HepG2 (cell line): ENCODE data around the gene MX2. TPM values are rescaled to one million over a fixed set of nuclear protein-coding genes. Genes with fewer than 3 reads are reported as not detected.

ENCODE experiments used
- ATAC-seq: fragments of 200-7000 bp; cut with Tn5 transposase; 3 replicates; pipeline ENCODE4 v1.9.1; 2020; ENCODE audit warnings: mild to moderate bottlenecking, moderate library complexity
- BruUV-seq: library from RNA; stranded (reverse); fragments of 400-500 nt; replicated peaks from 2 replicates; lab custom pipeline; 2021; lab: Mats Ljungman, UMichigan
- CTCF ChIA-PET: fragments of 300-600 bp; formaldehyde crosslinking; extraction: SDS; loops from one replicate; lab custom pipeline; 2021; ENCODE audit warnings: low total read pairs, inconsistent platforms, low intra/inter-chr PET ratio; lab: Yijun Ruan, JAX
- POLR2A ChIA-PET: fragments of 350-600 bp; sonication (Branson Sonifier 250); formaldehyde crosslinking; loops from one replicate; lab custom pipeline; 2020; ENCODE audit warnings: antibody characterized with exemption, inconsistent platforms; lab: Yijun Ruan, JAX
- DNase-seq: peaks from one replicate; pipeline ENCODE4 v3.0.0-alpha.2; 2015; ENCODE audit warnings: low spot score
- FAIRE-seq: peaks from 3 replicates; lab custom pipeline; 2011; peaks lifted over from hg19 to GRCh38; lab: Jason Lieb, UNC
- H2AFZ ChIP-seq: one replicate; pipeline ENCODE4 v1.6.1; 2011; ENCODE audit warnings: low read length, inconsistent platforms
- H3K27ac ChIP-seq: fragments of 300-600 bp; 3 replicates; pipeline ENCODE4 v1.8.0; 2011; ENCODE audit warnings: mixed run types, mild to moderate bottlenecking, mixed read lengths, low read length, inconsistent platforms; ENCODE audit not compliant: insufficient read depth; ENCODE audit errors: extremely low read length
- H3K27me3 ChIP-seq, 2 experiments: fragments of 200-600 bp in 1 of 2; 2 replicates in 1 of 2; 3 replicates in 1 of 2; pipeline versions ENCODE4 v1.6.0 to v1.8.0; 2011; ENCODE audit warnings: low read length in 2 of 2, mild to moderate bottlenecking in 2 of 2, moderate library complexity in 2 of 2, inconsistent platforms in 1 of 2; ENCODE audit not compliant: insufficient read depth in 2 of 2, control insufficient read depth in 1 of 2
- H3K36me3 ChIP-seq, 2 experiments: fragments of 200-600 bp in 1 of 2; replicated peaks in 1 of 2; 2 replicates in 1 of 2; 3 replicates in 1 of 2; pipeline versions ENCODE4 v1.5.1 to v1.8.0; 2011; ENCODE audit warnings: low read length in 2 of 2, inconsistent platforms in 1 of 2; ENCODE audit not compliant: insufficient read depth in 2 of 2, control insufficient read depth in 1 of 2
- H3K4me1 ChIP-seq: 2 replicates; pipeline ENCODE4 v1.5.1; 2012; ENCODE audit warnings: low read length, inconsistent platforms; ENCODE audit not compliant: insufficient read depth
- H3K4me2 ChIP-seq: 2 replicates; pipeline ENCODE4 v1.6.0; 2011; ENCODE audit warnings: low read depth, low read length, inconsistent platforms
- H3K4me3 ChIP-seq, 3 experiments: fragments of 200-600 bp in 1 of 3; sonication (generic), shearing (Covaris generic) in 1 of 3; replicated peaks in 1 of 3; 2 replicates each; pipeline ENCODE4 v1.5.1; 2011 to 2016; ENCODE audit warnings: low read length in 3 of 3, inconsistent platforms in 2 of 3, low read depth in 2 of 3, mild to moderate bottlenecking in 2 of 3, control low read depth in 1 of 3, mixed read lengths in 1 of 3; ENCODE audit not compliant: insufficient read depth in 1 of 3
- H3K79me2 ChIP-seq: one replicate; pipeline ENCODE4 v1.6.1; 2011; ENCODE audit warnings: low read length, inconsistent platforms; ENCODE audit not compliant: insufficient read depth
- H3K9ac ChIP-seq: 2 replicates; pipeline ENCODE4 v1.6.0; 2011; ENCODE audit warnings: mild to moderate bottlenecking, low read depth, low read length, inconsistent platforms; ENCODE audit not compliant: insufficient read depth
- H3K9me3 ChIP-seq: 2 replicates; pipeline ENCODE4 v1.5.1; 2012; ENCODE audit warnings: mild to moderate bottlenecking, low read length
- H4K20me1 ChIP-seq: 2 replicates; pipeline ENCODE4 v1.6.0; 2011; ENCODE audit warnings: inconsistent platforms, mild to moderate bottlenecking, low read length, moderate library complexity; ENCODE audit not compliant: insufficient read depth
- ETV5 ChIP-seq: IDR thresholded peaks from 2 replicates; pipeline ENCODE4 v1.6.1; 2018; ENCODE audit warnings: missing biosample characterization, missing genetic modification reagents, inconsistent platforms, borderline replicate concordance
- MBD4 ChIP-seq: IDR thresholded peaks from 2 replicates; pipeline ENCODE4 v1.6.1; 2012; ENCODE audit warnings: low read length, inconsistent platforms, borderline replicate concordance
- MEIS1 ChIP-seq: sonication (generic); formaldehyde crosslinking; IDR thresholded peaks from 2 replicates; pipeline ENCODE4 v1.9.0; 2021; ENCODE audit warnings: mild to moderate bottlenecking, missing genetic modification reagents, moderate library complexity, borderline replicate concordance
- SRF ChIP-seq: IDR thresholded peaks from 2 replicates; pipeline ENCODE4 v1.6.1; 2011; ENCODE audit warnings: mild to moderate bottlenecking, low read depth, low read length, moderate library complexity
- ZNF510 ChIP-seq: sonication (generic); formaldehyde crosslinking; IDR thresholded peaks from 2 replicates; pipeline ENCODE4 v1.4.0; 2020; ENCODE audit warnings: low read depth, mild to moderate bottlenecking, missing genetic modification reagents
- ZNF589 ChIP-seq: sonication (generic); formaldehyde crosslinking; conservative IDR thresholded peaks from 2 replicates; pipeline ENCODE4 v1.8.0; 2022; ENCODE audit warnings: mild to moderate bottlenecking, moderate library complexity, missing genetic modification reagents
- ZNF615 ChIP-seq: sonication (generic); formaldehyde crosslinking; IDR thresholded peaks from 2 replicates; pipeline ENCODE4 v1.5.0; 2020; ENCODE audit warnings: mild to moderate bottlenecking, missing genetic modification reagents, borderline replicate concordance
- WGBS: methylation state at CpG from one replicate; pipeline ENCODE4 v1.1.6; 2017; ENCODE audit warnings: low lambda C conversion rate; 5-methylcytosine and 5-hydroxymethylcytosine counted together
- in situ Hi-C: cut with HindIII; loops from 2 replicates; pipeline ENCODE4 v1.10.0; 2017; ENCODE audit warnings: low pct_unique_long_range_greater_than_20kb; ENCODE audit not compliant: extremely low pct_ligation_motif_present
- intact Hi-C: fragments of 100-400 bp; cut with micrococcal nuclease; formaldehyde crosslinking; loops from one replicate; pipeline ENCODE4 v1.10.0; 2022; ENCODE audit not compliant: unreplicated experiment
- polyA plus RNA-seq, 8 experiments: library from polyadenylated mRNA; depleted of rRNA in 3 of 8; stranded (reverse) in 7 of 8; unstranded in 1 of 8; fragments of >200 nt; fragmentation: Illumina TruSeq in 4 of 8; extraction: Trizol in 4 of 8; gene quantifications; 2 replicates each; pipeline versions ENCODE4 v1.2.1 to v1.2.3, GENCODE V29; 2011 to 2016; ENCODE audit warnings: low read depth in 4 of 8, missing spikeins in 1 of 8, mixed read lengths in 1 of 8; ENCODE audit not compliant: insufficient read depth in 1 of 8
- total RNA-seq, 5 experiments: library from RNA; depleted of rRNA; stranded (reverse); fragments of >200 nt; fragmentation: Illumina TruSeq; extraction: Trizol; gene quantifications; 2 replicates each; pipeline ENCODE4 v1.2.3, GENCODE V29; 2016; ENCODE audit warnings: low read depth in 1 of 5
- TF ChIP-seq, protein P1 (sequence below): sonication (generic); formaldehyde crosslinking; IDR thresholded peaks from 2 replicates; pipeline ENCODE4 v1.8.0; 2022; ENCODE audit warnings: low read depth, missing genetic modification reagents
- TF ChIP-seq, protein P2 (sequence below): conservative IDR thresholded peaks from 2 replicates; pipeline ENCODE4 v1.6.1; 2018; ENCODE audit warnings: missing genetic modification reagents
- TF ChIP-seq, protein P3 (sequence below): sonication (generic); formaldehyde crosslinking; IDR thresholded peaks from 2 replicates; pipeline ENCODE4 v1.4.0; 2020; ENCODE audit warnings: missing genetic modification reagents

The MX2 gene
- total and polyA plus RNA-seq, 2 of the 13 experiments (the other 11 are each of a cell fraction or from before 2014, with no cell fraction given) = 24.0 to 35.7 TPM

DNA sequence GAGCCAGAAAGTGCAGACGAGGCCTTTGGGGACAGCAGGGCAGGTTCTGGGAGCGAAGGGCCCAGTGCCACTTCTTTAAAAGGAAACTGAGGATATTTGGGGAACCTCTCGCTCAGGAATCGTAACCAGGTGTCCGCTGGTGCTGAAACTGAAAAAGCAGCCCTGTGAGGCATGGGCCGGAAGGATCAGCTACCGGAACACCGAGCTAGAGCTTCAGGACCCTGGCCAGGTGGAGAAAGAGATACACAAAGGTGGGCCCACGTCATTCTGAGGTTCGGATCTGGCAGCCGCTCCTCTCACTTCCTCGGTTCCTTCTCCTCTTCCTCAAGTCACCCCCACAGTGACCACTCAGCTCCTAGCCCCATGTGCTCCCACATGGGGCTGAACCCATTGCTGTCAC is 18.1 kb downstream of the MX2 start:
- intact Hi-C loops (no loop called here), in situ Hi-C loops (no loop called here)
- WGBS = 90% methylated on average over 12 of the region's 12 CpGs
- H3K27ac ChIP-seq = no peak overlapping the region
- H3K4me2 ChIP-seq = no peak overlapping the region
- ChIA-PET CTCF (no interaction called here), POLR2A (interaction anchor here (1.2 kb wide), 1 partner anchor 11 kb away, joined by 3 read pairs; no protein-coding TSS in a partner anchor)
- TF ChIP-seq MBD4 (no peak), MEIS1 (no peak), ZNF589 (CRISPR knock-in tag) (no peak), SRF (no peak), ZNF615 (CRISPR knock-in tag) (no peak), ZNF510 (no peak), ETV5 (no peak)
- TF ChIP-seq, protein P1, sequence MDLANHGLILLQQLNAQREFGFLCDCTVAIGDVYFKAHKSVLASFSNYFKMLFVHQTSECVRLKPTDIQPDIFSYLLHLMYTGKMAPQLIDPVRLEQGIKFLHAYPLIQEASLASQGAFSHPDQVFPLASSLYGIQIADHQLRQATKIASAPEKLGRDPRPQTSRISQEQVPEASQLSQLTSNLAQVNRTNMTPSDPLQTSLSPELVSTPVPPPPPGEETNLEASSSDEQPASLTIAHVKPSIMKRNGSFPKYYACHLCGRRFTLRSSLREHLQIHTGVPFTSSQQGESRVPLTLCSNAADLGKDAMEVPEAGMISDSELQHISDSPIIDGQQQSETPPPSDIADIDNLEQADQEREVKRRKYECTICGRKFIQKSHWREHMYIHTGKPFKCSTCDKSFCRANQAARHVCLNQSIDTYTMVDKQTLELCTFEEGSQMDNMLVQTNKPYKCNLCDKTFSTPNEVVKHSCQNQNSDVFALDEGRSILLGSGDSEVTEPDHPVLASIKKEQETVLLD (CRISPR knock-in tag) = no peak
- TF ChIP-seq, protein P2, sequence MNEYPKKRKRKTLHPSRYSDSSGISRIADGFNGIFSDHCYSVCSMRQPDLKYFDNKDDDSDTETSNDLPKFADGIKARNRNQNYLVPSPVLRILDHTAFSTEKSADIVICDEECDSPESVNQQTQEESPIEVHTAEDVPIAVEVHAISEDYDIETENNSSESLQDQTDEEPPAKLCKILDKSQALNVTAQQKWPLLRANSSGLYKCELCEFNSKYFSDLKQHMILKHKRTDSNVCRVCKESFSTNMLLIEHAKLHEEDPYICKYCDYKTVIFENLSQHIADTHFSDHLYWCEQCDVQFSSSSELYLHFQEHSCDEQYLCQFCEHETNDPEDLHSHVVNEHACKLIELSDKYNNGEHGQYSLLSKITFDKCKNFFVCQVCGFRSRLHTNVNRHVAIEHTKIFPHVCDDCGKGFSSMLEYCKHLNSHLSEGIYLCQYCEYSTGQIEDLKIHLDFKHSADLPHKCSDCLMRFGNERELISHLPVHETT (CRISPR knock-in tag) = no peak
- TF ChIP-seq, protein P3, sequence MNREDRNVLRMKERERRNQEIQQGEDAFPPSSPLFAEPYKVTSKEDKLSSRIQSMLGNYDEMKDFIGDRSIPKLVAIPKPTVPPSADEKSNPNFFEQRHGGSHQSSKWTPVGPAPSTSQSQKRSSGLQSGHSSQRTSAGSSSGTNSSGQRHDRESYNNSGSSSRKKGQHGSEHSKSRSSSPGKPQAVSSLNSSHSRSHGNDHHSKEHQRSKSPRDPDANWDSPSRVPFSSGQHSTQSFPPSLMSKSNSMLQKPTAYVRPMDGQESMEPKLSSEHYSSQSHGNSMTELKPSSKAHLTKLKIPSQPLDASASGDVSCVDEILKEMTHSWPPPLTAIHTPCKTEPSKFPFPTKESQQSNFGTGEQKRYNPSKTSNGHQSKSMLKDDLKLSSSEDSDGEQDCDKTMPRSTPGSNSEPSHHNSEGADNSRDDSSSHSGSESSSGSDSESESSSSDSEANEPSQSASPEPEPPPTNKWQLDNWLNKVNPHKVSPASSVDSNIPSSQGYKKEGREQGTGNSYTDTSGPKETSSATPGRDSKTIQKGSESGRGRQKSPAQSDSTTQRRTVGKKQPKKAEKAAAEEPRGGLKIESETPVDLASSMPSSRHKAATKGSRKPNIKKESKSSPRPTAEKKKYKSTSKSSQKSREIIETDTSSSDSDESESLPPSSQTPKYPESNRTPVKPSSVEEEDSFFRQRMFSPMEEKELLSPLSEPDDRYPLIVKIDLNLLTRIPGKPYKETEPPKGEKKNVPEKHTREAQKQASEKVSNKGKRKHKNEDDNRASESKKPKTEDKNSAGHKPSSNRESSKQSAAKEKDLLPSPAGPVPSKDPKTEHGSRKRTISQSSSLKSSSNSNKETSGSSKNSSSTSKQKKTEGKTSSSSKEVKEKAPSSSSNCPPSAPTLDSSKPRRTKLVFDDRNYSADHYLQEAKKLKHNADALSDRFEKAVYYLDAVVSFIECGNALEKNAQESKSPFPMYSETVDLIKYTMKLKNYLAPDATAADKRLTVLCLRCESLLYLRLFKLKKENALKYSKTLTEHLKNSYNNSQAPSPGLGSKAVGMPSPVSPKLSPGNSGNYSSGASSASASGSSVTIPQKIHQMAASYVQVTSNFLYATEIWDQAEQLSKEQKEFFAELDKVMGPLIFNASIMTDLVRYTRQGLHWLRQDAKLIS = no peak
- no peaks in the 10 kb centered on the region; a peak in 1 of 5 replicates for H3K27me3 ChIP-seq
- H2AFZ ChIP-seq = no peak overlapping the region
- no peak overlapping the region for H3K4me3 ChIP-seq
- FAIRE-seq = no peak
- H3K79me2 ChIP-seq = no peaks in the 10 kb centered on the region
- H3K4me1 ChIP-seq = no peaks in the 10 kb centered on the region
- no peaks in the 10 kb centered on the region for H4K20me1 ChIP-seq
- H3K9ac ChIP-seq = no peak overlapping the region
- peaks cover 10 to 11% of the 10 kb centered on the region in 2 experiments; a peak in 3 of 5 replicates for H3K36me3 ChIP-seq
- DNase-seq = no peak
- no TSS peak for BruUV-seq
- no peaks in the 10 kb centered on the region for H3K9me3 ChIP-seq
- no peak for ATAC-seq
